MM.1S (cell line): ENCODE data around the gene SLC39A6.
"Not testable (repeated sequence)": the region's sequence is repeated elsewhere in the genome, so short reads cannot be mapped to it uniquely, and the experiment has no call there.

Experiments used
- EZH2phosphoT487 ChIP-seq: fragments of 300-600 bp; sonication (generic); IDR thresholded peaks from 2 replicates; pipeline ENCODE4 v1.6.1; 2018; ENCODE audit warnings: antibody characterized with exemption, low read length
- TF ChIP-seq, protein P1 (sequence below): fragments of 300-600 bp; sonication (generic); IDR thresholded peaks from 2 replicates; pipeline ENCODE4 v1.5.1; 2016; ENCODE audit warnings: antibody characterized with exemption, low read length, mixed read lengths

DNA sequence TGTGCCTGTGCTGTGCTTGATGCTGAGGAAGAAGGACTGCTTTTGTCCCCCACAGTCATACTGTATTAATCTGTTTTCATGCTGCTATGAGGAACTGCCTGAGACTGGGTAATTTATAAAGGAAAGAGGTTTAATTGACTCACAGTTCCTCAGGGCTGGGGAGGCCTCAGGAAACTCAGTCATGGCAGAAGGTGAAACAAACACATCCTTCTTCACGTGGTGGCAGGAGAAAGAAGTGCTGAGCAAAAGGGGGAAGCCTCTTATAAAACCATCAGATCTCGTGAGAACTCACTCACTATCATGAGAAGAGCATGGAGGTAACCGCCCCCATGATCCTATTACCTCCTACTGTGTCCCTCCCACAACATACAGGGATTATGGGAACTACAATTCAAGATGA is 39.2 kb upstream of the SLC39A6 start:
- TF ChIP-seq, protein P1, sequence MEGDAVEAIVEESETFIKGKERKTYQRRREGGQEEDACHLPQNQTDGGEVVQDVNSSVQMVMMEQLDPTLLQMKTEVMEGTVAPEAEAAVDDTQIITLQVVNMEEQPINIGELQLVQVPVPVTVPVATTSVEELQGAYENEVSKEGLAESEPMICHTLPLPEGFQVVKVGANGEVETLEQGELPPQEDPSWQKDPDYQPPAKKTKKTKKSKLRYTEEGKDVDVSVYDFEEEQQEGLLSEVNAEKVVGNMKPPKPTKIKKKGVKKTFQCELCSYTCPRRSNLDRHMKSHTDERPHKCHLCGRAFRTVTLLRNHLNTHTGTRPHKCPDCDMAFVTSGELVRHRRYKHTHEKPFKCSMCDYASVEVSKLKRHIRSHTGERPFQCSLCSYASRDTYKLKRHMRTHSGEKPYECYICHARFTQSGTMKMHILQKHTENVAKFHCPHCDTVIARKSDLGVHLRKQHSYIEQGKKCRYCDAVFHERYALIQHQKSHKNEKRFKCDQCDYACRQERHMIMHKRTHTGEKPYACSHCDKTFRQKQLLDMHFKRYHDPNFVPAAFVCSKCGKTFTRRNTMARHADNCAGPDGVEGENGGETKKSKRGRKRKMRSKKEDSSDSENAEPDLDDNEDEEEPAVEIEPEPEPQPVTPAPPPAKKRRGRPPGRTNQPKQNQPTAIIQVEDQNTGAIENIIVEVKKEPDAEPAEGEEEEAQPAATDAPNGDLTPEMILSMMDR: not testable (repeated sequence)
- not testable (repeated sequence) for TF ChIP-seq EZH2phosphoT487
